ENCODE data around the gene DPF3. TPM values are rescaled to one million over a fixed set of nuclear protein-coding genes. Genes with fewer than 3 reads are reported as not detected.

Gene DPF3
- total RNA-seq, 1 experiment from 2014 or later = 0.79 TPM

DNA sequence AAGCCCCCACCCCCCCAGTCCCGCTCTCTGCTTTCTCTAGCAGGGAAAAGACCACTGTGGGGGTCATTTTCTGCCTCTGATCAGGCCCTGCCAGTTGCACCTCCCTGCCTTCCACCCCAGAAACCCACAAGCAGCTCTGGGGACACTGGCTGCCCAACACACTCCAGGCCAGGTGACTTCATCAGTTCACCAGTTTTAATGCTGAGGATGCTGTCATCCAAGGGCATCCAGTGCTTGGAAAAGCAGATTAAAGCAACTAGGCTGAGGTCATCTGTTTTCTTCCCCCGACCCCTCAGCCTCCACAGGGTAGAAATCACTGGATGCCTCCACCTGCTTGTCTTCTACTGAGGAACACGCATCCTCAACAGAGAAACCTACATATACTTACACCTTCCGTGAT, 282.4 kb downstream of the DPF3 start:
- DNase-seq = no peak
- no peaks in the 10 kb centered on the region for H3K36me3 ChIP-seq
- no peaks in the 10 kb centered on the region for H3K4me1 ChIP-seq
- no peak overlapping the region for H3K27ac ChIP-seq
- no peak overlapping the region for H3K4me3 ChIP-seq
- H3K27me3 ChIP-seq = no peaks in the 10 kb centered on the region
- H3K9me3 ChIP-seq (replicated peaks) = no peaks in the 10 kb centered on the region

DNA sequence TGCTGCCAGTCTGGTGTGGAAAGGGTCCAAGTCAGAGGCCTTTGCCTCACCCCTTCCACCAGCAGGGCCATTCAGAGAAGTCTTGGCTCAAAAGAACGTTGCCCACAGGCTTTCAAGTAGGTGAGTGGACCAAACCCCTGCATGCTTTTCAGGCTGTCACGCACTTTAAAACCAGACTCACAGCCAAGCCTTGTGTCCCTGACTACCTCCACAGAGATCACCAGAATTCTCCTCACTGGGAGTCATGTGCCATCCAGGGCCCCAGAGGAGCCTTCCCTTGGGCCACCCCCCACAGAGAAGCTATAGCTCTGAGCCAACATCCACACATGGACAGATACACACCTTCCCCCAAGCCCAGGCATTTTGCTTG, 283.1 kb downstream of the DPF3 start:
- Histone ChIP-seq H3K36me3 (no peaks in the 10 kb centered on the region), H3K9me3 (replicated peaks) (no peaks in the 10 kb centered on the region), H3K4me1 (no peaks in the 10 kb centered on the region), H3K27ac (no peak overlapping the region), H3K27me3 (no peaks in the 10 kb centered on the region), H3K4me3 (no peak overlapping the region)
- no peak for DNase-seq

DNA sequence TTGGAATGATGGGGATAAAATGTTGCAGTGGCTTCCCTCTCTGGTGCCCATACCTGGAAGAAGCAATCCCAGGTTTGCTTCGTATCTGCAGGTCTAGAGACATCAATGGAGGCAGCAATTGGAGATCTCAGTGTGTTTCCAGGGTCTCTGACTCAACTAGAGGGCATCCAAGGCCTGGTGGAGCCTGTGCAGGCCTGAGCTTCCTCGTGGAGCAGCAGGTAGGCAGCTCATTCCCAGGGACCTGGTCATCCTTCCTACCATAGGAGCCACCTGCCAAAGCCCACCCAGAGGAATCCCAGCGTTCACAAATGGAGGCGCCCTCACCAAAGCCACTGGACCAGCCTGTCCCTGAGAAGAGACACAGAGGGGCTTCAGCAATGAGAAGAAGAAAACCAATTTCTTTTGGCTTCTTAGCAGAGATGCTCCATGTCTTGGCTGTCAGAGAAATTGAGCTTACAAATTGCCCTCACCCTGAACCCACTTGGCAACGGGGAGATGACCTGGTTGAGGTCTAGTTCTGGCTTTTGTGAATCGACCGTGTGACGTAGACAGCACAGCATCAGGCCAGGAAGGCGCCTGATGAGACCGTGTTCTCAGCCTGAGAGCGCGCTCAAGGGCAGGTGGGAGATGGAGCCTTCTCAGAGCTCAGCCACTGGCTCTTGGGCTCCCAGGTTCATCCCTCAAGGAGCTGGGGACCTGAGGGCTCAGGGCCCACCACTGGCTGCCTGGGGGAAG, 283.6 kb downstream of the DPF3 start:
- H3K36me3 ChIP-seq = no peaks in the 10 kb centered on the region
- no peaks in the 10 kb centered on the region for H3K4me1 ChIP-seq
- no peak overlapping the region for H3K27ac ChIP-seq
- no peak for DNase-seq
- no peak overlapping the region for H3K4me3 ChIP-seq
- no peaks in the 10 kb centered on the region for H3K9me3 ChIP-seq (replicated peaks)
- no peaks in the 10 kb centered on the region for H3K27me3 ChIP-seq

DNA sequence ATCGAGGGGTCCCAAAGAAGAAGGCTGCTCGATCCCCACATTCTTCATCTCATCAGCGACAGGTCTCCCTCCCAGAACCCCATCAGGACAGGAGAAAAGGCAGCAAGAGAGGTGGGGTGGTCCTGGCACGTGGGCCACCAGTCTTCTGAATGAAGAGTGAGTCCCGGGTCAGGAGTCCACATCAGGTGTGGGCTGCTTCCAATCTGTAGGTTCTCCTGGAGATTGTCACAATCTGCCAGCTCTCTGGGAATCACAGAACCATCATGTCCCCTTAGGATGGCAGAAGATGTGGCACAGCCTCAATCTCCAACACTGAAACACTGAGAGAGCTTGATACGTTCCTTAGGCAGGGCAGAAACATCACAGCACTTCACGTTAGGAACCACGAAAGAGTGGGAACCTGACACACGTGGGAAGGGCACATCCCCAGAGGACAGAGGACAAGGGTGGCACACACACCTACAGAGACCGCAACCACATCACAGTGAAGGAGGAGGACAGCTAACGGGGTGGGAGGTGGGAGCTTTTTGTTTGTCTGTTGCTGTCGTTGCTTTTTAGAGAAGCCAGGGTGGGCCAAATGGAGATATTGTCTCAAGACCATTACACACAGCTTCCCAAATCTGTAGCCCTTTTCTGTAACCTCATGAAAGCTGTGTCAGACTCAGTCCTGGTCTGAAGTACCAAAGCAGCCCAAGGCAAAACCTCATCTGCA, 284.5 kb downstream of the DPF3 start:
- Histone ChIP-seq H3K36me3 (no peaks in the 10 kb centered on the region), H3K9me3 (replicated peaks) (no peaks in the 10 kb centered on the region), H3K4me3 (no peak overlapping the region), H3K27ac (no peak overlapping the region), H3K27me3 (no peaks in the 10 kb centered on the region), H3K4me1 (no peaks in the 10 kb centered on the region)
- no peak for DNase-seq

DNA sequence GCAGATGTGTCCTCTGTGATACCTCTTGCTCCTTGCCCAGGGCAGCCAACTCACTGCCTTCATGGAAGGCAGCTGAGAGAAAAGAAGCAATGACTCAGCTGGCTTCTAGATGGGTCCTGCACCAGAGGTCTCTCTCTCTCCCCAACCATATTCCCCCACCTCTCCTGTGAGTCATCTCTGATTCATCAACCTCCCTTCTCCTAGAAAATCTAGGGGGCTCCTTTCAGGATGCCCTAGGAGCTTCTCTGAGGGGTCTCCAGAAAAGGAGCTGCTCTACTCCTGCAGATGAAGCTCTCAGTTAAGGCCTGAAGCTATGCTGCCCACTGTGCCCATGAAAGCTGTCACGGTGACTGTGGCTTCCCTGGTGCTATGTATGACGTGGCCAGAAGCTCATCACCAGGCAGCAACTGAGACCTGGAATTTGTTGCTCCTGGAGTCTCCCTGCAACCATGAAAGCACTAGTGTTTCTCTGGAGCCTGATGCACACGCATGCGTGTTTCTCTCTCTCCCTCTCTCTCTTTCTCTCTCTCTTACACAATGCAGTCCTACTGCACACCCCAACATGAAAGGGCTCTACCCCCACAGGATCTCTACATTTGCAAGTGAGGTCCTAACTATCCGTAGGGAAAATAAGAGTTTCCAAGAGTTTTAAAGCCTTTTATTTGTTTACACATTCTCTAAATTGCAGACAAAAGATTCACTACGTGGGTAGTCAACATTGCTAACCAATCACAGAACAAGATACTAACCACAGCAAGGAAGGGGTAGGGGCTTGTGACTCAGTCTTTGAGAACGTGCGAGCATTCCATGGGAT, 285.3 kb downstream of the DPF3 start:
- Histone ChIP-seq H3K27ac (no peak overlapping the region), H3K9me3 (replicated peaks) (no peaks in the 10 kb centered on the region), H3K36me3 (no peaks in the 10 kb centered on the region), H3K27me3 (peaks cover 7% of the 10 kb centered on the region; the same call in 1 of the 2 replicates), H3K4me1 (no peaks in the 10 kb centered on the region), H3K4me3 (no peak overlapping the region)
- DNase-seq = peak in 1 of 2 experiments; percentile 6

DNA sequence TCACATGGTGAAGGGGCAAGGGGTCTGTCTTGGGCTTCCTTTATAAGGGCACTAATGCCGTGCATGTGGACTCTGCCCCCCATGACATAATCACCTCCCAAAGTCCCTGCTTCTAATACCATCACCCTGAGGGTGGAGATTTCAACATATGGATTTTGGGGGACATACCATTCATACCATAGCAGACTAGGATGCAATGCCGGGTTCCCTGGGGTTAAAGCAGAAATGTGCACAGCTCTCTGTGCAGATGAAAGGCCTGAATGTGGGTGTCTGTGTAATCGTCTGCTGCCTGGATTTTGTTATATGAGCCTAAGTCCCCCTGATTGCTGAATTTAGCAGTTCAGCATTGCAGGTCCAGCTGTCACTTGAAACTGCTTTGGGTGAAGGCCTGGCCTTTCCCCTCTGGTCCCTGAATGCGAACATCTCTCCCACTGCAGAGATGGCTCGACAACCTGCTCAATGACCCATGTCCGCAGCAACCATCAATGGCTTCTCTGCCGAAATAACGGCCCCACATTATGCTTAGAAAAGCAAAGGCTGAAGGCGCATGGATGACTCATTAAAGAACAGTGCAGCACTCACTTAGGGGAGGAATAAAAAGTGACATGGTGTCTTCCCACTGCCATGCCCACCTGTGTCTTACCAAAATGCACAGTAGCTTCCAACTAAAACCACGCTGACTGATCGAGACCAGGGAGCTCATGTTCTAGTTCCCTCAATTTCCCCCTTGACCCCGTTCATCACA, 286.3 kb downstream of the DPF3 start:
- Histone ChIP-seq H3K27me3 (peaks cover 8% of the 10 kb centered on the region; the same call in 1 of the 2 replicates), H3K36me3 (no peaks in the 10 kb centered on the region), H3K4me1 (no peaks in the 10 kb centered on the region), H3K27ac (no peak overlapping the region), H3K4me3 (no peak overlapping the region), H3K9me3 (replicated peaks) (no peaks in the 10 kb centered on the region)
- DNase-seq = no peak

DNA sequence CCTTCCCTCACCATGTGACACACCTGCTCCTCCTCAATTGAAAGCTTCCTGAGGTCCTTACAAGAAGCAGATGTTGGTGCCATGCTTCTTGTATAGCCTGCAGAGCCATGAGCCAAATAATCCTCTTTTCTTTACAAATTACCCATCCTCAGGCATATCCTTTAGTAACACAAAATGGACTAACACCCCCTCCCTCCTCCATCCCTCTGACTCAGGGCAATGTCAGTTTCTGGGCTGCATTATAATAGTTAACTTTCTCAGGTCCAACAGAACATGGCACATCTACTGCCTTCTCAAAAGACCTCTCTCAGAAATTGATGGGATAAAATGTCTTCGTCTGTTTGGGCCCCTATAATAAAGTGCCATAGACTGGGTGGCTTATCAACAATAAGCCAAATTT, 287.0 kb downstream of the DPF3 start:
- Histone ChIP-seq H3K36me3 (no peaks in the 10 kb centered on the region), H3K27me3 (peaks cover 9% of the 10 kb centered on the region; the same call in 1 of the 2 replicates), H3K9me3 (replicated peaks) (no peaks in the 10 kb centered on the region), H3K4me3 (no peak overlapping the region), H3K27ac (no peak overlapping the region), H3K4me1 (no peaks in the 10 kb centered on the region)
- DNase-seq = no peak

DNA sequence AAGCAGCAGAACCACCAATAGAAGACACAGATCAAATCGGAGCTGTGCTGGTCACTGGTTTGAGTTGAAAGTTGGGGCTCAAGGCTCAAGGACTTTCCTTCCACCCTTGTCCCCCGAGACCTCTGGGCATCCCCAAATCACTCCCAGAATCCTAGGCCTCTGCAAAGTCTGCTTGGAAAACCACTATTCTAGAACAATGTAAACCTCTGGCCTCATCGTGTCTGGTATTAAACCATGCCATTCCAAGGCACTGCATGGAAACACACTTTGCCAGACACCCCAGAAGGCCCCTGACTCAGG, 288.0 kb downstream of the DPF3 start:
- Histone ChIP-seq H3K9me3 (replicated peaks) (no peaks in the 10 kb centered on the region), H3K4me1 (no peaks in the 10 kb centered on the region)
- DNase-seq = no peak

DNA sequence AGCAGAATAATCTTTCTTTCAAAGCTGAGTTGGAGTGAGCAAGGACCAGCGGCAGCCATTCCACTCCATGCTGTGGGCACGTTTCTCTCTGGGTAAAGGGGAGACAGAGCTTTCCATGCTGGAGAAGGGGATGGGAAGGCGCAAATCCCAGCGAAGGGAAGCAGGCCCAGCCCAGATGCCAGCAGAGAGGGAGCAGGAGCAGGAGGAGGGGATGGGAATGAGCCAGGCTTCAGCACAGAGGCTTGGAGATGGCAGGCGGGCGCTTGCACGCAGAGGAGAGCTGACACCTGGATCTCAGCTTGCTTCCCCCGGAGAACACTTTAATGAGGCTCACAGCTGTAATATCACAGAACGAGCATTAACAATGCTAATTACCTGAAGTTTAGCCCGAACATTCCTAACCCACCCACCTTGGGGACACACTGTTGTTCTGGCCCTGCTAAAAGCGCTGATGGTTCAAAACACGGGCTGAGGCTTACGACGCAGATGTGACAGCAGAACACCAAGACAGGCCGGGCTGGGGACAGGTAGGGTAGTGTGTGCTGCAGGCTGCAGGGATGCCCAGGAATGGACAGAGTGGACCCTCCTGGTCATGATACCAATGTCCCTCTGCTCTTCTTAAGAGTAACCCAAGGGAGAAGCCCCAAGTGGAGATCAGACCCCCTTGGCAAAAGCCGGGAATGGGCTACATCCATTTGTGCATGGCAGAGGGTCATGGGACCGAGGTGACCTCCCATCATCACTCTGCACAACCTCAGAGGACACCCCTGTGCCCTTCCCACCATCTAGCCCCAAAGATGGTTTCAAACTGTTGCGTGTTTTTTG, 288.6 kb downstream of the DPF3 start:
- H3K9me3 ChIP-seq (replicated peaks) = no peaks in the 10 kb centered on the region
- no peak overlapping the region for H3K27ac ChIP-seq
- peaks cover 18% of the 10 kb centered on the region; the same call in 1 of the 2 replicates for H3K27me3 ChIP-seq
- DNase-seq = no peak
- H3K36me3 ChIP-seq = no peaks in the 10 kb centered on the region
- H3K4me3 ChIP-seq = no peak overlapping the region
- H3K4me1 ChIP-seq = no peaks in the 10 kb centered on the region

More for the DNA sequence above, 288.0 kb downstream of the DPF3 start:
- no peak overlapping the region for H3K4me3 ChIP-seq
- H3K36me3 ChIP-seq = no peaks in the 10 kb centered on the region
- H3K27ac ChIP-seq = no peak overlapping the region
- peaks cover 18% of the 10 kb centered on the region; the same call in 1 of the 2 replicates for H3K27me3 ChIP-seq

DNA sequence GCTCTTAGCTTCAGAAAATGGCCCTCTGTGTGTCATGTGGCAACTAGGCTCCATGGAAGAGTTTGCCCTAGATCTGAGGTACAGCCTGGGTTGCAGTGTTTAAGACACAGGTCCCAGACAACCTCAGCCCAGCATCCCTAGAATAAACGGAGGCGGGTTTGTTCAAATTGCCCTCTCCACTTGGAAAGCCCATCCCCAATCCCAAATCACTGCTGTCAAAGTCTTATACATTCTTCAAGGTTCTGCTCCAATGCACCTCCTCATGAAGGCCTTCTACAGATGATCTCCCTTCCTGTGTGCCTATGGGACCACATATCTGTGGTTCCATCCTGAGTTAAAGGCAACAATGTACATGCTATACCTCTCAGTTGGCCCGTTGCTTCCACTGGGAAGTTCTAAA, 289.8 kb downstream of the DPF3 start:
- Histone ChIP-seq H3K36me3 (no peaks in the 10 kb centered on the region), H3K9me3 (replicated peaks) (no peaks in the 10 kb centered on the region)

DNA sequence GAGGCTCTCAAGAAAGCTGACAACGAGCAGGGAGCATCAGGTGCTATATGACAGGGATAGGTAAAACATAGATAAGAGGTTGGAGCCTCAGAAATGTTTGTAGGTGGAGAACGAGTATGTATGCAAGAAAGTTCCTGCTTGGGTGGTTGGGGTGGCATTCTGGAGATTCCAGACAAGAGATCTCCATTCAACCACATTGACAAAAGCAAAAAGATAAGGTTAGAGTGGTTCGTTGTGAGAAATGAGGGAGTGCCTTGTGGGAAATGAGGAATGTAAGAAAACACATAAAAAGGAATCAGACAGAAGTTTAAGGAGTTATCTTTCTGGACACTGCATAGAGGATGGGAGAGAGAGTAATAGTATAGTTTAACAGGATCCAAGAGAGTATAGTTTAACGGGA, 290.3 kb downstream of the DPF3 start:
- Histone ChIP-seq H3K36me3 (no peaks in the 10 kb centered on the region), H3K4me1 (no peaks in the 10 kb centered on the region), H3K9me3 (replicated peaks) (no peaks in the 10 kb centered on the region), H3K4me3 (no peak overlapping the region), H3K27me3 (peaks cover 18% of the 10 kb centered on the region; the same call in 1 of the 2 replicates), H3K27ac (no peak overlapping the region)
- no peak for DNase-seq

More for the DNA sequence above, 289.8 kb downstream of the DPF3 start:
- no peak for DNase-seq
- Histone ChIP-seq H3K4me3 (no peak overlapping the region), H3K4me1 (no peaks in the 10 kb centered on the region), H3K27me3 (peaks cover 18% of the 10 kb centered on the region; the same call in 1 of the 2 replicates), H3K27ac (no peak overlapping the region)

DNA sequence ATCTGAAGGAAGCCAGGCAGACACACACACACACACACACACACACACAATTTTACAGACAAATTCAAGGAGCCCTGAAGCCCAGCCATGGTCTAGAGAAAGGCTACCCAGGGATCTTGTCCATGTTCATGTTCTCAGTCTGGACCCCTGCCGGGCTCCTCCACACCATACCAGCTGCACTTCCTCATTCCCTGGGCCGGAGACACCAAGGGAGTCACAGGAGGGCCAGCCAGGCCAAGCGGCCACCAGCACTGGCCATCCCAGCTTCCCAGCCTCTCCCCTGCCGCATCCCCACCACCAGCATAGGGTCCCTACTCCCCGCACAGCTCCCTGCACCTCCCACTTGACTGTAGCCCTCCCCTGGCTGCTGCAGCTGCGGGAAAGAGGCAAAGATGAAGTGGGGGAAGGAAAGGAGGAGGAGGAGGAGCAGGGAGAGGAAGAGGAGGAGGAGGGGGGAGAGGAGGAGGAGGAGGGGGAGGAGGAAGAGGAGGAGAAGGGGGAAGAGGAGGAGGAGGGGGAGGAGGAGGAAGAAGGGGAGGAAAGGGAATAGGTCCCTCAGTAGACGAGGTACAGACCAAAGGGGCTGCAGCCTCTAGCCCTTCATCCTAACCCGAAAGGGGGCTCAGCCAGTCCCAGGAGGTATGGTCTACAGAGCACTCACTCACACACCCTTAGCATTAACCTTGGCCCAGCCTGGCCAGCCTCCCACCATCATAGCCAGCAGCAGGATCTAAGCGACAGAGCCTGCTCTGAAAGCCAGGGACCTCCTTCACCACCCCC, 293.2 kb downstream of the DPF3 start:
- peaks cover 18% of the 10 kb centered on the region; the same call in 1 of the 2 replicates for H3K27me3 ChIP-seq
- no peak for DNase-seq
- H3K4me1 ChIP-seq = no peaks in the 10 kb centered on the region
- H3K9me3 ChIP-seq (replicated peaks) = no peaks in the 10 kb centered on the region
- H3K36me3 ChIP-seq = no peaks in the 10 kb centered on the region
- H3K27ac ChIP-seq = no peak overlapping the region
- no peak overlapping the region for H3K4me3 ChIP-seq

All from SJCRH30 (cell line).